Caco-2 (cell line): Measurements from ENCODE around the gene SFT2D1. TPM values are rescaled to one million over a fixed set of nuclear protein-coding genes. Genes with fewer than 3 reads are reported as not detected.

Experiments used
- BruUV-seq: library from RNA; stranded (reverse); fragments of 400-500 nt; replicated peaks from 2 replicates; lab custom pipeline; 2021; lab: Mats Ljungman, UMichigan
- CTCF ChIA-PET: fragments of 300-600 bp; sonication (Branson Sonifier 250); formaldehyde crosslinking; loops from one replicate; lab custom pipeline; 2022; ENCODE audit warnings: antibody characterized with exemption; lab: Charles Lee
- POLR2A ChIA-PET: fragments of 300-600 bp; sonication (Branson Sonifier 250); formaldehyde crosslinking; loops from one replicate; lab custom pipeline; 2022; ENCODE audit warnings: antibody characterized with exemption; lab: Charles Lee
- DNase-seq, 2 experiments: peaks; one replicate each; pipeline versions ENCODE4 v3.0.0 to v3.0.0-alpha.2; 2020 to 2022
- H3K27me3 ChIP-seq: replicated peaks from 2 replicates; pipeline ENCODE4 v1.6.0; 2011; ENCODE audit warnings: low read length; ENCODE audit not compliant: control insufficient read depth, insufficient read depth
- H3K36me3 ChIP-seq: 2 replicates; pipeline ENCODE4 v1.5.1; 2011; ENCODE audit warnings: low read length; ENCODE audit not compliant: control insufficient read depth, insufficient read depth
- H3K4me1 ChIP-seq: fragments of 250-450 bp; sonication (Bioruptor Pico); 2 replicates; pipeline ENCODE4 v1.5.1; 2020; ENCODE audit warnings: mild to moderate bottlenecking
- H3K4me3 ChIP-seq: 2 replicates; pipeline ENCODE4 v1.5.1; 2011; ENCODE audit warnings: low read depth, mild to moderate bottlenecking, control low read depth, low read length
- H3K9me3 ChIP-seq: fragments of 250-450 bp; sonication (Bioruptor Pico); 2 replicates; pipeline ENCODE4 v1.5.1; 2020; ENCODE audit warnings: mild to moderate bottlenecking, moderate library complexity
- H3K27ac Mint-ChIP-seq: one replicate; pipeline ENCODE4 v1.8.0; 2022; ENCODE audit warnings: mixed read lengths; ENCODE audit not compliant: unreplicated experiment
- H3K27me3 Mint-ChIP-seq: one replicate; pipeline ENCODE4 v1.8.0; 2022; ENCODE audit warnings: mixed read lengths; ENCODE audit not compliant: insufficient read depth, unreplicated experiment
- H3K36me3 Mint-ChIP-seq: one replicate; pipeline ENCODE4 v1.8.0; 2022; ENCODE audit warnings: mild to moderate bottlenecking, mixed read lengths; ENCODE audit not compliant: insufficient read depth, unreplicated experiment
- H3K4me1 Mint-ChIP-seq: one replicate; pipeline ENCODE4 v1.8.0; 2022; ENCODE audit warnings: low read depth, mixed read lengths; ENCODE audit not compliant: unreplicated experiment
- H3K4me3 Mint-ChIP-seq: one replicate; pipeline ENCODE4 v1.8.0; 2022; ENCODE audit warnings: mild to moderate bottlenecking, moderate library complexity, mixed read lengths; ENCODE audit not compliant: unreplicated experiment
- H3K9me3 Mint-ChIP-seq: one replicate; pipeline ENCODE4 v1.8.0; 2022; ENCODE audit warnings: mixed read lengths; ENCODE audit not compliant: unreplicated experiment
- CTCF ChIP-seq, 2 experiments: fragments of 200-600 bp in 1 of 2; IDR thresholded peaks; 1 replicate in 1 of 2; 2 replicates in 1 of 2; pipeline versions ENCODE4 v1.5.1 to v1.8.0; 2011 to 2022; ENCODE audit warnings: antibody characterized with exemption in 1 of 2, control low read depth in 1 of 2, inconsistent platforms in 1 of 2, low read depth in 1 of 2, low read length in 1 of 2, mild to moderate bottlenecking in 1 of 2, moderate library complexity in 1 of 2; ENCODE audit not compliant: insufficient read depth in 1 of 2, severe bottlenecking in 1 of 2, unreplicated experiment in 1 of 2
- intact Hi-C: fragments of 100-400 bp; cut with micrococcal nuclease; formaldehyde crosslinking; loops from one replicate; pipeline ENCODE4 v1.10.0; 2022; ENCODE audit not compliant: unreplicated experiment
- total RNA-seq: library from RNA; stranded (reverse); gene quantifications from 2 replicates; pipeline ENCODE4 v1.2.3, GENCODE V29; 2022

SFT2D1 gene
- total RNA-seq, 1 experiment from 2014 or later, result 48.1 TPM

DNA sequence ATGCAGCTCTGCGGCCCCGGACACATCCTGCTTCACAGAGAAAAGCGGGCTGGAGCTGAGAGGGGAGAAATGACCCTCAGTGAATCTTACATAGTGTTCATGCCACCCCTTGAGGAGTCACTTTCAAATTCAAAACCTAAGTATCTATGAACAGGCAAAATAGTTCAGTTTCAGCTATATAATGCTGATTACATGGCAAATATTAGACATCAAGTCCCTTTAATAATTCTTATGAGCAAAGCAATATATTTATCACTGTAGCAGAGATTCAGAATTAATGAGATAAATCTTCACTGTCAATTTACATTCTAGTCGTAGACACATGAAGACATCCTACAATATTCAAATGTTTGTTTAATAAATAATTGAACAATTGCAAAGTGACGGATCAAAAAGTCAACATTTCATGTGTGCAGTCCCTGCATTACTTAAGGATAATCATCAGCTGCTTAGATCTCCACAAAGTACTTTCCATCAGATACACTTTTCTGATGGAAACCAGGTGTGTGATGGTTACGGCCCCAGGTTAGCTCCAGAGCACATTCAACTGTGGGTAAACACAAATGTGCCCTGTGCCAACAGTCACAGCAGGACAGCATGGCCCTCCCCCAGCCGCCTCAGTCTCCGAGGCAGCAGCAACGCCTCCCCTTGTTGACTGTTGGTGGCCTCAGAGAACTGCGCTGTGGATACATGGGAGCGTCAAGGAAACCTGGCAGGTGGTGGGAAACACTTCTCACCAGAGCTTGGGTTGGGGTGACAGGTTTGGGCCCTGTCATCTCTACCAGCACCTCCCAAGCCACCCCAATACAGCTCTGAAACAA, 33.4 kb downstream of the SFT2D1 start:
- CTCF ChIA-PET, result no interaction called here
- intact Hi-C loops, result loop anchor here (2.0 kb wide), 2 partner anchors 34 to 74 kb away; partner anchors contain the start of genes MPC1 and SFT2D1
- H3K4me3 ChIP-seq, result peak overlapping the region; percentile 62
- Mint-ChIP-seq H3K9me3 (no peaks in the 10 kb centered on the region), H3K27ac (no peak overlapping the region), H3K4me1 (no peaks in the 10 kb centered on the region), H3K36me3 (no peaks in the 10 kb centered on the region), H3K4me3 (peak overlapping the region; percentile 52), H3K27me3 (no peaks in the 10 kb centered on the region)
- 0 out of 2 replicates have a peak, but pooled peaks cover 3% of the 10 kb centered on the region for H3K4me1 ChIP-seq
- H3K9me3 ChIP-seq, result no peaks in the 10 kb centered on the region
- no peaks in the 10 kb centered on the region for H3K36me3 ChIP-seq
- TF ChIP-seq CTCF (IDR thresholded peaks at IDR 0.05; ENCODE audit: insufficient read depth in 1 of 2, low read depth in 1 of 2, low read length in 1 of 2, severe bottlenecking in 1 of 2, unreplicated experiment in 1 of 2), result no peak
- POLR2A ChIA-PET, result no interaction called here
- no TSS peak for BruUV-seq
- H3K27me3 ChIP-seq, result no peaks in the 10 kb centered on the region
- DNase-seq, result no peak

- Histone ChIP-seq H3K9me3 (no peaks in the 10 kb centered on the region), H3K4me3 (peak within 1 kb of the TSS; percentile 62), H3K27me3 (no peaks in the 10 kb centered on the region), H3K36me3 (no peaks in the 10 kb centered on the region), H3K4me1 (0 out of 2 replicates have a peak, but pooled peaks cover 3% of the 10 kb centered on the region)
- Mint-ChIP-seq H3K4me3 (peak within 1 kb of the TSS; percentile 52), H3K4me1 (no peaks in the 10 kb centered on the region), H3K9me3 (no peaks in the 10 kb centered on the region), H3K36me3 (no peaks in the 10 kb centered on the region), H3K27me3 (no peaks in the 10 kb centered on the region), H3K27ac (no peak within 1 kb of the TSS)
- intact Hi-C loops, result loop anchor here (2.0 kb wide), 2 partner anchors 35 to 75 kb away; partner anchors contain the start of genes MPC1 and SFT2D1
- POLR2A ChIA-PET, result no interaction called here
- no TSS peak for BruUV-seq
- peak in 1 of 2 experiments; percentile 48 for DNase-seq
- no peak for TF ChIP-seq CTCF (IDR thresholded peaks at IDR 0.05; ENCODE audit: insufficient read depth in 1 of 2, low read depth in 1 of 2, low read length in 1 of 2, severe bottlenecking in 1 of 2, unreplicated experiment in 1 of 2)
- CTCF ChIA-PET, result no interaction called here
These were observed 34.1 kb downstream of the SFT2D1 start, which contains the start of gene PRR18 for GRCh38 chr6:166308033-166308768. TSS of gene PRR18 (minus strand) at chr6:166308392. CDS start at chr6:166308142, 250 bp downstream.
